GM23248 (cell line): Measurements from ENCODE around the gene RABIF.

Experiments used
- EZH2 ChIP-seq: fragments of 200-600 bp; sonication (generic); IDR thresholded peaks from 2 replicates; pipeline ENCODE4 v1.6.1; 2018; ENCODE audit warnings: antibody characterized with exemption, mild to moderate bottlenecking; ENCODE audit not compliant: insufficient read depth, poor library complexity, severe bottlenecking
- EZH2phosphoT487 ChIP-seq: fragments of 200-600 bp; sonication (generic); IDR thresholded peaks from 2 replicates; pipeline ENCODE4 v1.6.1; 2018; ENCODE audit warnings: antibody characterized with exemption, moderate library complexity, mild to moderate bottlenecking, low read depth; ENCODE audit not compliant: insufficient read depth

DNA sequence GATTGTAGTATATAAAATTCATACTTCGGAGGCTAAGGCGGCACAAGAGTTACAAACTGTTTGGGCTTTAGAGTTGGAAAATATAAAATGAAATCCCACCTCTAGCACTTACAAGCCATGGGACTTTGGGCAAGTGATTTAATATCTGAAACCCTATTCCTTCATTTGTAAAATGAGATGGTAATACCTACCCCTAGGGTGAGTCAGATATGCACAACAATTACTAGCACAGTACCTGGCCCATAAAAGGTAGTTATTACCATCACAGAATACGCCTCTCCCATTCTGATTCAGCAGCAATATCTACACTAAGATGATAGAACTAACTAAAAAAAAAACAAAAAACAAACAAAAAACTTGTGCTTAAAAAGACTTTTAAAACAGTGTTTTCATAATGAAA is 34.6 kb upstream of the RABIF start:
- TF ChIP-seq EZH2 (no peak), EZH2phosphoT487 (no peak)
